A673 (cell line): Measurements from ENCODE around the gene RFFL. TPM values are rescaled to one million over a fixed set of nuclear protein-coding genes. Genes with fewer than 3 reads are reported as not detected.

Source experiments
- BruUV-seq: library from RNA; stranded (reverse); fragments of 400-500 nt; replicated peaks from 2 replicates; lab custom pipeline; 2021; lab: Mats Ljungman, UMichigan
- CTCF ChIA-PET: fragments of 300-600 bp; sonication (Branson Sonifier 250); formaldehyde crosslinking; loops from one replicate; lab custom pipeline; 2022; ENCODE audit warnings: antibody characterized with exemption; lab: Charles Lee
- POLR2A ChIA-PET: fragments of 300-600 bp; sonication (Branson Sonifier 250); formaldehyde crosslinking; loops from one replicate; lab custom pipeline; 2022; ENCODE audit warnings: antibody characterized with exemption; ENCODE audit not compliant: low non-redundant PET; lab: Charles Lee
- DNase-seq: peaks from one replicate; pipeline ENCODE4 v3.0.0-alpha.2; 2015; ENCODE audit warnings: low spot score
- H3K27ac ChIP-seq: fragments of 200-600 bp; sonication (generic); 2 replicates; pipeline ENCODE4 v1.5.1; 2016; ENCODE audit warnings: mixed run types, low read depth, mild to moderate bottlenecking, mixed read lengths, antibody characterized with exemption, low read length; ENCODE audit not compliant: poor library complexity, severe bottlenecking
- H3K27me3 ChIP-seq: fragments of 200-600 bp; sonication (generic); replicated peaks from 2 replicates; pipeline ENCODE4 v1.6.1; 2017; ENCODE audit warnings: mixed run types, low read depth, mild to moderate bottlenecking, mixed read lengths, antibody characterized with exemption, low read length; ENCODE audit not compliant: insufficient read depth, poor library complexity
- H3K36me3 ChIP-seq: fragments of 200-600 bp; sonication (generic); 2 replicates; pipeline ENCODE4 v1.6.1; 2016; ENCODE audit warnings: mixed run types, mild to moderate bottlenecking, mixed read lengths, antibody characterized with exemption, low read length; ENCODE audit not compliant: insufficient read depth, poor library complexity, severe bottlenecking
- H3K4me1 ChIP-seq: fragments of 200-600 bp; sonication (generic); 2 replicates; pipeline ENCODE4 v1.6.1; 2017; ENCODE audit warnings: mixed run types, mild to moderate bottlenecking, mixed read lengths, antibody characterized with exemption, low read length; ENCODE audit not compliant: insufficient read depth, poor library complexity, severe bottlenecking
- H3K4me3 ChIP-seq: fragments of 200-600 bp; sonication (generic); 2 replicates; pipeline ENCODE4 v1.5.1; 2016; ENCODE audit warnings: low read depth, mixed run types, mild to moderate bottlenecking, mixed read lengths, low read length; ENCODE audit not compliant: poor library complexity, severe bottlenecking
- H3K9me3 ChIP-seq: fragments of 200-600 bp; sonication (generic); 2 replicates; pipeline ENCODE4 v1.6.1; 2016; ENCODE audit warnings: mixed run types, low read depth, mild to moderate bottlenecking, mixed read lengths, antibody characterized with exemption, low read length; ENCODE audit not compliant: poor library complexity, severe bottlenecking
- CTCF ChIP-seq: fragments of 300-800, 200-600 bp; sonication (generic); conservative IDR thresholded peaks from 2 replicates; pipeline ENCODE4 v1.5.1; 2017; ENCODE audit warnings: low read depth, mild to moderate bottlenecking, antibody characterized with exemption, low read length, moderate library complexity, mixed read lengths
- EZH2 ChIP-seq: fragments of 200-600 bp; sonication (generic); IDR thresholded peaks from 2 replicates; pipeline ENCODE4 v1.6.1; 2017; ENCODE audit warnings: borderline replicate concordance, low read depth, mild to moderate bottlenecking, mixed read lengths, antibody characterized with exemption, low read length; ENCODE audit not compliant: poor library complexity, severe bottlenecking
- intact Hi-C: fragments of 100-400 bp; cut with micrococcal nuclease; formaldehyde crosslinking; loops from one replicate; pipeline ENCODE4 v1.10.0; 2022; ENCODE audit not compliant: unreplicated experiment
- total RNA-seq: library from RNA; stranded (reverse); gene quantifications from 2 replicates; pipeline ENCODE4 v1.2.3, GENCODE V29; 2021

Gene RFFL
- total RNA-seq, 1 experiment from 2014 or later = 10.5 TPM

- BruUV-seq = no TSS peak
- CTCF ChIA-PET = no interaction called here
These were observed 19.6 kb upstream of the RFFL start for GRCh38 chr17:35083071-35083470.

GRCh38 chr17:35082073-35082657 is 18.7 kb upstream of the RFFL start:
- BruUV-seq = no TSS peak

More at GRCh38 chr17:35083071-35083470, 19.6 kb upstream of the RFFL start:
- POLR2A ChIA-PET = no interaction called here
- DNase-seq = no peak
- no peak for TF ChIP-seq EZH2
- no peak for TF ChIP-seq CTCF
- H3K4me1 ChIP-seq = peaks cover 21% of the 10 kb centered on the region
- no peaks in the 10 kb centered on the region for H3K27me3 ChIP-seq
- no peak overlapping the region for H3K27ac ChIP-seq
- H3K9me3 ChIP-seq = no peaks in the 10 kb centered on the region
- H3K36me3 ChIP-seq = no peaks in the 10 kb centered on the region
- H3K4me3 ChIP-seq = no peak overlapping the region
- intact Hi-C loops = no loop called here

GRCh38 chr17:35081638-35082037 is 18.1 kb upstream of the RFFL start:
- no peaks in the 10 kb centered on the region for H3K9me3 ChIP-seq
- peaks cover 21% of the 10 kb centered on the region for H3K4me1 ChIP-seq
- POLR2A ChIA-PET = no interaction called here
- no peak for DNase-seq
- intact Hi-C loops = no loop called here
- BruUV-seq = no TSS peak
- H3K4me3 ChIP-seq = no peak overlapping the region
- no peak overlapping the region for H3K27ac ChIP-seq
- TF ChIP-seq CTCF = no peak
- no peak for TF ChIP-seq EZH2
- CTCF ChIA-PET = no interaction called here
- no peaks in the 10 kb centered on the region for H3K36me3 ChIP-seq
- no peaks in the 10 kb centered on the region for H3K27me3 ChIP-seq

More at GRCh38 chr17:35082073-35082657, 18.7 kb upstream of the RFFL start:
- TF ChIP-seq CTCF (no peak), EZH2 (no peak)
- Histone ChIP-seq H3K9me3 (no peaks in the 10 kb centered on the region), H3K27me3 (no peaks in the 10 kb centered on the region), H3K27ac (no peak overlapping the region), H3K4me3 (no peak overlapping the region), H3K36me3 (no peaks in the 10 kb centered on the region), H3K4me1 (peaks cover 21% of the 10 kb centered on the region)
- intact Hi-C loops = no loop called here
- DNase-seq = peak; percentile 81
- POLR2A ChIA-PET = no interaction called here
- CTCF ChIA-PET = no interaction called here
